Mucosa of stomach (tissue), 1 donor: ENCODE data around the gene PPP1R3C.
A peak's percentile ranks its signal among the peaks of the same experiment; 100 is the strongest.

Experiments used
- H3K27me3 ChIP-seq: one replicate; pipeline ENCODE4 v1.7.0; 2013; ENCODE audit warnings: mild to moderate bottlenecking, low read length; ENCODE audit not compliant: control insufficient read depth, insufficient read depth
- H3K36me3 ChIP-seq: one replicate; pipeline ENCODE4 v1.7.0; 2013; ENCODE audit warnings: low read length; ENCODE audit not compliant: control insufficient read depth, insufficient read depth
- H3K4me1 ChIP-seq: one replicate; pipeline ENCODE4 v1.7.0; 2013; ENCODE audit warnings: mild to moderate bottlenecking, low read length; ENCODE audit not compliant: control insufficient read depth, insufficient read depth
- H3K4me3 ChIP-seq: one replicate; pipeline ENCODE4 v1.7.0; 2013; ENCODE audit warnings: low read length
- H3K9ac ChIP-seq: one replicate; pipeline ENCODE4 v1.7.0; 2013; ENCODE audit warnings: mild to moderate bottlenecking, low read length, moderate library complexity
- H3K9me3 ChIP-seq: one replicate; pipeline ENCODE4 v1.7.0; 2013; ENCODE audit warnings: mild to moderate bottlenecking, low read length, moderate library complexity; ENCODE audit not compliant: control insufficient read depth
- donor health status: Pancreatic carcinoma.

Gene PPP1R3C

GRCh38 chr10:91632671-91633550 lies at the start of gene PPP1R3C:
TSS of gene PPP1R3C (minus strand) at chr10:91633071. CDS start at chr10:91632969, 102 bp downstream.
- Histone ChIP-seq H3K27me3 (no peaks in the 10 kb centered on the region), H3K4me1 (peaks cover 4% of the 10 kb centered on the region), H3K9ac (peak within 1 kb of the TSS; percentile 69), H3K9me3 (no peaks in the 10 kb centered on the region), H3K4me3 (peak within 1 kb of the TSS; percentile 53), H3K36me3 (no peaks in the 10 kb centered on the region)

- Histone ChIP-seq H3K9me3 (no peaks in the 10 kb centered on the region), H3K9ac (no peak overlapping the region), H3K27me3 (no peaks in the 10 kb centered on the region), H3K36me3 (no peaks in the 10 kb centered on the region), H3K4me1 (no peaks in the 10 kb centered on the region), H3K4me3 (no peak overlapping the region)
These were observed 48.7 kb upstream of the PPP1R3C start for GRCh38 chr10:91681361-91682276.

GRCh38 chr10:91680487-91680886 lies 47.6 kb upstream of the PPP1R3C start:
- no peaks in the 10 kb centered on the region for H3K9me3 ChIP-seq
- H3K27me3 ChIP-seq = no peaks in the 10 kb centered on the region
- H3K4me1 ChIP-seq = no peaks in the 10 kb centered on the region
- no peak overlapping the region for H3K9ac ChIP-seq
- no peak overlapping the region for H3K4me3 ChIP-seq
- H3K36me3 ChIP-seq = no peaks in the 10 kb centered on the region

GRCh38 chr10:91679296-91679695 lies 46.4 kb upstream of the PPP1R3C start:
- Histone ChIP-seq H3K9ac (no peak overlapping the region), H3K4me1 (no peaks in the 10 kb centered on the region), H3K36me3 (no peaks in the 10 kb centered on the region), H3K4me3 (no peak overlapping the region), H3K9me3 (no peaks in the 10 kb centered on the region), H3K27me3 (no peaks in the 10 kb centered on the region)

- Histone ChIP-seq H3K4me1 (no peaks in the 10 kb centered on the region), H3K9me3 (no peaks in the 10 kb centered on the region), H3K9ac (no peak overlapping the region), H3K36me3 (no peaks in the 10 kb centered on the region), H3K4me3 (no peak overlapping the region), H3K27me3 (no peaks in the 10 kb centered on the region)
These were observed 45.0 kb upstream of the PPP1R3C start for GRCh38 chr10:91677911-91678310.

DNA sequence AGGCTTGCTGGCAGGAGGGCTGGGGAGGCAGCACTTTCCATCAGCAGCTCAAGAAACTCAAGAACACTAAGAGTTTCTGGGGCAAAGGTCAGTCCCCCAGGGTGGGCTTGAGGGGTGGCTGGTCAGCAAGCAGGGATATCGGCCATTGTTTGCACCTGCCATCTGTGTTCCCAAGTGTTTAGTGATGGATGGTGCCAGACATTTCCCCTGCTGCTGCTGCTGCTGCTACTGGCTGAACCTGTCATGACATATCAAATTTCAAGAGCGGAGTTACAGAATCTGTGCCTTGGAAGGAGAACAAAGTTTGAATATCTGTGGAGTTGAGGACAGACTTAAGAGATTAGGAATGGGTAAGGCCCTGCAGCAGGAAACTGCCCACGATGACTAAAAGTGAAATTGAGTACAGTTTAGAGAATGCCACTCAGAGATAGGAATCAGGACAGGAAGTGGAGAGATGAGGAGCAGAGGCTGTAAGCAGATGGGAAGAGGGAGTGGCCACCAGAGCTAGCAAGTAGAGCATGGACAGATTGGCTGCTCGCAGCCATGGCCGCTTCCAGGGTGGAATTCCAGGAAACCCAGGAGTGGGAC lies 39.2 kb upstream of the PPP1R3C start:
- H3K36me3 ChIP-seq = no peaks in the 10 kb centered on the region

GRCh38 chr10:91668913-91669312 lies 36.0 kb upstream of the PPP1R3C start:
- Histone ChIP-seq H3K36me3 (no peaks in the 10 kb centered on the region), H3K9ac (no peak overlapping the region), H3K9me3 (no peaks in the 10 kb centered on the region), H3K4me3 (no peak overlapping the region), H3K27me3 (no peaks in the 10 kb centered on the region), H3K4me1 (no peaks in the 10 kb centered on the region)

More for the DNA sequence above, 39.2 kb upstream of the PPP1R3C start:
- no peaks in the 10 kb centered on the region for H3K27me3 ChIP-seq
- H3K9me3 ChIP-seq = no peaks in the 10 kb centered on the region
- H3K9ac ChIP-seq = no peak overlapping the region
- H3K4me1 ChIP-seq = no peaks in the 10 kb centered on the region
- H3K4me3 ChIP-seq = no peak overlapping the region

- H3K36me3 ChIP-seq = no peaks in the 10 kb centered on the region
- H3K27me3 ChIP-seq = no peaks in the 10 kb centered on the region
- no peak overlapping the region for H3K4me3 ChIP-seq
- no peak overlapping the region for H3K9ac ChIP-seq
- H3K9me3 ChIP-seq = no peaks in the 10 kb centered on the region
- no peaks in the 10 kb centered on the region for H3K4me1 ChIP-seq
These were observed 33.0 kb upstream of the PPP1R3C start for GRCh38 chr10:91665842-91666241.

DNA sequence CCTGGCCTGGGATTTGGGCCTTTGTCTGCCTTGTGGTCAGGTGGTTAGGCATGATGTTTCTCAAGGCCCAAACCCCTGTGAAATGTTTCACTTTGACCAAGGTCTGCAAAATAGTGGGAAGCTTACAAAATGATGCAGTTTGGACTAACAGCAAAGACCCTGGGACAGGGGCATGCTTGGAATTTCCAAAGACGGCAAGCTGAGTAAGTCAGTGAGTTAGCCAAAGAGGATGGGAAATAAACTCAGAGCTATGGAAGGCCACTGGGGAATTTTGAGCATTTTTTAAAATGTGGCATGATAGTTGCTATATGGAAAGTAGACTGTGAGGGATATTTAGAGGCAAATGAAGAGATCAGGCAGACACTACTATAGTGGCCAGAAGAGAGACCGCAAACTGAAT lies 31.6 kb upstream of the PPP1R3C start:
- no peaks in the 10 kb centered on the region for H3K4me1 ChIP-seq
- H3K9ac ChIP-seq = no peak overlapping the region
- H3K4me3 ChIP-seq = no peak overlapping the region
- H3K27me3 ChIP-seq = no peaks in the 10 kb centered on the region
- no peaks in the 10 kb centered on the region for H3K9me3 ChIP-seq
- H3K36me3 ChIP-seq = no peaks in the 10 kb centered on the region

- Histone ChIP-seq H3K9me3 (no peaks in the 10 kb centered on the region), H3K36me3 (no peaks in the 10 kb centered on the region), H3K9ac (no peak overlapping the region), H3K27me3 (no peaks in the 10 kb centered on the region), H3K4me3 (no peak overlapping the region), H3K4me1 (no peaks in the 10 kb centered on the region)
These were observed 30.1 kb upstream of the PPP1R3C start for GRCh38 chr10:91662993-91663392.

GRCh38 chr10:91653219-91653870 lies 20.5 kb upstream of the PPP1R3C start:
- H3K36me3 ChIP-seq = no peaks in the 10 kb centered on the region
- no peak overlapping the region for H3K9ac ChIP-seq

More at GRCh38 chr10:91653219-91653870, 20.5 kb upstream of the PPP1R3C start:
- H3K9me3 ChIP-seq = no peaks in the 10 kb centered on the region
- H3K4me1 ChIP-seq = no peaks in the 10 kb centered on the region
- no peaks in the 10 kb centered on the region for H3K27me3 ChIP-seq
- H3K4me3 ChIP-seq = no peak overlapping the region
